GM18861 (cell line): ENCODE data around the gene COX19.
"Not testable (repeated sequence)": the region's sequence is repeated elsewhere in the genome, so short reads cannot be mapped to it uniquely, and the experiment has no call there.

ENCODE experiments used
- ATAC-seq: cut with Tn5 transposase; IDR thresholded peaks from one replicate; pipeline ENCODE4 v1.9.1; 2021; ENCODE audit not compliant: unreplicated experiment

COX19 gene

GRCh38 chr7:947391-948210, 27.7 kb downstream of the COX19 start:
- no peak for ATAC-seq

GRCh38 chr7:946256-946996, 28.9 kb downstream of the COX19 start:
- no peak for ATAC-seq

- ATAC-seq = no peak
Observed at GRCh38 chr7:945556-946255, 29.6 kb downstream of the COX19 start.

GRCh38 chr7:945147-945555, 30.2 kb downstream of the COX19 start:
- ATAC-seq = no peak

- ATAC-seq = no peak
Observed at GRCh38 chr7:944744-945143, 30.6 kb downstream of the COX19 start.

GRCh38 chr7:943793-944192, 31.6 kb downstream of the COX19 start:
- not testable (repeated sequence) for ATAC-seq

GRCh38 chr7:940599-941408, 34.5 kb downstream of the COX19 start:
- ATAC-seq = no peak

GRCh38 chr7:939843-940242, 35.5 kb downstream of the COX19 start:
- ATAC-seq = no peak

GRCh38 chr7:938546-939185, 36.7 kb downstream of the COX19 start:
- no peak for ATAC-seq

GRCh38 chr7:937856-938484, 37.4 kb downstream of the COX19 start:
- no peak for ATAC-seq

- ATAC-seq = peak; percentile 79
Observed at GRCh38 chr7:936386-937054, 38.8 kb downstream of the COX19 start.

- ATAC-seq = no peak
Observed at GRCh38 chr7:935874-936385, 39.4 kb downstream of the COX19 start.

- no peak for ATAC-seq
Observed at GRCh38 chr7:935164-935873, 40.0 kb downstream of the COX19 start.

GRCh38 chr7:934469-935163, 40.7 kb downstream of the COX19 start:
- no peak for ATAC-seq

GRCh38 chr7:932651-932975, 42.7 kb downstream of the COX19 start:
- ATAC-seq = no peak

GRCh38 chr7:931871-932650, 43.3 kb downstream of the COX19 start:
- ATAC-seq = no peak
